ENCODE measurements around the gene PDIA5. TPM values are rescaled to one million over a fixed set of nuclear protein-coding genes. Genes with fewer than 3 reads are reported as not detected.
"Not testable (repeated sequence)": the region's sequence is repeated elsewhere in the genome, so short reads cannot be mapped to it uniquely, and the experiment has no call there.

The PDIA5 gene
- polyA plus RNA-seq, 3 donors: 26.9 to 28.6 (median 27.7) TPM

GRCh38 chr3:123126031-123126430 is 59.2 kb downstream of the PDIA5 start:
- DNase-seq (ENCODE audit: extremely low read depth in 1 of 11, low read depth in 9 of 11, low spot score in 4 of 11): no peak

GRCh38 chr3:123126653-123127052 is 59.8 kb downstream of the PDIA5 start:
- no peak for DNase-seq (ENCODE audit: extremely low read depth in 1 of 11, low read depth in 9 of 11, low spot score in 4 of 11)

- no peak for DNase-seq (ENCODE audit: extremely low read depth in 1 of 11, low read depth in 9 of 11, low spot score in 4 of 11)
These were observed 62.3 kb downstream of the PDIA5 start for GRCh38 chr3:123129092-123129491.

GRCh38 chr3:123129532-123129931 is 62.7 kb downstream of the PDIA5 start:
- no peak for DNase-seq (ENCODE audit: extremely low read depth in 1 of 11, low read depth in 9 of 11, low spot score in 4 of 11)

- no peak for DNase-seq (ENCODE audit: extremely low read depth in 1 of 11, low read depth in 9 of 11, low spot score in 4 of 11)
These were observed 63.4 kb downstream of the PDIA5 start for GRCh38 chr3:123130079-123130750.

GRCh38 chr3:123134671-123135070 is 67.8 kb downstream of the PDIA5 start:
- DNase-seq (ENCODE audit: extremely low read depth in 1 of 11, low read depth in 9 of 11, low spot score in 4 of 11): no peak

GRCh38 chr3:123137001-123137400 is 70.2 kb downstream of the PDIA5 start:
- DNase-seq (ENCODE audit: extremely low read depth in 1 of 11, low read depth in 9 of 11, low spot score in 4 of 11): no peak

GRCh38 chr3:123138839-123139444 is 72.1 kb downstream of the PDIA5 start:
- peak in 6 of 11 donors; percentile 36 to 71 (median 56) for DNase-seq (ENCODE audit: extremely low read depth in 1 of 11, low read depth in 9 of 11, low spot score in 4 of 11)

- DNase-seq (ENCODE audit: extremely low read depth in 1 of 11, low read depth in 9 of 11, low spot score in 4 of 11): no peak
These were observed 72.7 kb downstream of the PDIA5 start for GRCh38 chr3:123139522-123139921.

GRCh38 chr3:123140550-123140949 is 73.7 kb downstream of the PDIA5 start:
- no peak for DNase-seq (ENCODE audit: extremely low read depth in 1 of 11, low read depth in 9 of 11, low spot score in 4 of 11)

- DNase-seq (ENCODE audit: extremely low read depth in 1 of 11, low read depth in 9 of 11, low spot score in 4 of 11): no peak
These were observed 74.5 kb downstream of the PDIA5 start for GRCh38 chr3:123141276-123141675.

- no peak for DNase-seq (ENCODE audit: extremely low read depth in 1 of 11, low read depth in 9 of 11, low spot score in 4 of 11)
These were observed 77.0 kb downstream of the PDIA5 start for GRCh38 chr3:123143669-123144411.

GRCh38 chr3:123147754-123148535 is 81.1 kb downstream of the PDIA5 start:
- DNase-seq (ENCODE audit: extremely low read depth in 1 of 11, low read depth in 9 of 11, low spot score in 4 of 11): no peak

GRCh38 chr3:123148772-123149171 is 81.9 kb downstream of the PDIA5 start:
- no peak for DNase-seq (ENCODE audit: extremely low read depth in 1 of 11, low read depth in 9 of 11, low spot score in 4 of 11)

GRCh38 chr3:123149525-123149924 is 82.7 kb downstream of the PDIA5 start:
- DNase-seq (ENCODE audit: extremely low read depth in 1 of 11, low read depth in 9 of 11, low spot score in 4 of 11): no peak

GRCh38 chr3:123150449-123151215 is 83.8 kb downstream of the PDIA5 start:
- peak in 1 of 11 donors; percentile 51 for DNase-seq (ENCODE audit: extremely low read depth in 1 of 11, low read depth in 9 of 11, low spot score in 4 of 11)

- no peak for DNase-seq (ENCODE audit: extremely low read depth in 1 of 11, low read depth in 9 of 11, low spot score in 4 of 11)
These were observed 84.5 kb downstream of the PDIA5 start for GRCh38 chr3:123151251-123151705.

GRCh38 chr3:123151853-123152420 is 85.1 kb downstream of the PDIA5 start:
- not testable (repeated sequence) for DNase-seq (ENCODE audit: extremely low read depth in 1 of 11, low read depth in 9 of 11, low spot score in 4 of 11)

All from renal cortex interstitium (tissue), 11 donors.